ENCODE results near the gene GNRH2. TPM values are rescaled to one million over a fixed set of nuclear protein-coding genes. Genes with fewer than 3 reads are reported as not detected.

The GNRH2 gene
- polyA plus RNA-seq, 1 donor (not counting 4 experiments of a cell fraction or from before 2014, with no cell fraction given): 0.18 TPM

- TF ChIP-seq EZH2 (IDR thresholded peaks at IDR 0.05; ENCODE audit: low read length) (no peak), CTCF (optimal IDR thresholded peaks at IDR 0.05 in 1 of 3, IDR thresholded peaks at IDR 0.05 in 1 of 3, conservative IDR thresholded peaks at IDR 0.05 in 1 of 3; ENCODE audit: extremely low read depth in 1 of 3, insufficient read depth in 2 of 3, low read length in 3 of 3) (no peak)
- no peak overlapping the region for H3K9ac ChIP-seq (ENCODE audit: control insufficient read depth, extremely low read depth, insufficient read depth, low read length)
- H3K4me2 ChIP-seq (ENCODE audit: control insufficient read depth, extremely low read depth, insufficient read depth, low read depth, low read length): no peak overlapping the region
- H2AFZ ChIP-seq (ENCODE audit: control insufficient read depth, low read length): no peak overlapping the region
- no peaks in the 10 kb centered on the region for H3K79me2 ChIP-seq (ENCODE audit: control insufficient read depth, insufficient read depth, low read length)
- H3K9me3 ChIP-seq (ENCODE audit: control insufficient read depth, low read depth, low read length): no peaks in the 10 kb centered on the region
- H3K9me1 ChIP-seq (ENCODE audit: control insufficient read depth, extremely low read depth, insufficient read depth, low read length): no peaks in the 10 kb centered on the region
- no peaks in the 10 kb centered on the region for H4K20me1 ChIP-seq (ENCODE audit: control insufficient read depth, extremely low read depth, insufficient read depth, low read length)
- no peak overlapping the region for H3K4me3 ChIP-seq (ENCODE audit: control insufficient read depth in 2 of 3, extremely low read depth in 1 of 3, insufficient read depth in 2 of 3, low read depth in 1 of 3, low read length in 3 of 3)
- no peak overlapping the region for H3K27ac ChIP-seq (ENCODE audit: control insufficient read depth, insufficient read depth, low read length)
- DNase-seq (ENCODE audit: low read depth, low spot score): no peak
- peaks cover 50% of the 10 kb centered on the region for H3K27me3 ChIP-seq (ENCODE audit: control insufficient read depth, extremely low read depth, insufficient read depth, low read length)
- no peaks in the 10 kb centered on the region for H3K36me3 ChIP-seq (ENCODE audit: control insufficient read depth in 2 of 2, extremely low read depth in 1 of 2, insufficient read depth in 2 of 2, low read length in 2 of 2)
- no peaks in the 10 kb centered on the region for H3K4me1 ChIP-seq (ENCODE audit: control insufficient read depth, extremely low read depth, insufficient read depth, low read length)
- dilution Hi-C loops (cut with MboI; ENCODE audit: extremely low pct_ligation_motif_present, low sequenced_read_pairs): no loop called here
- FAIRE-seq: no peak
Measured at GRCh38 chr20:3084986-3085360, 41.6 kb downstream of the GNRH2 start.

GRCh38 chr20:3085571-3086072, 42.2 kb downstream of the GNRH2 start:
- no peak for FAIRE-seq
- dilution Hi-C loops (cut with MboI; ENCODE audit: extremely low pct_ligation_motif_present, low sequenced_read_pairs): no loop called here
- no peaks in the 10 kb centered on the region for H3K4me1 ChIP-seq (ENCODE audit: control insufficient read depth, extremely low read depth, insufficient read depth, low read length)
- no peaks in the 10 kb centered on the region for H3K79me2 ChIP-seq (ENCODE audit: control insufficient read depth, insufficient read depth, low read length)
- TF ChIP-seq EZH2 (IDR thresholded peaks at IDR 0.05; ENCODE audit: low read length): no peak
- TF ChIP-seq CTCF (optimal IDR thresholded peaks at IDR 0.05 in 1 of 3, IDR thresholded peaks at IDR 0.05 in 1 of 3, conservative IDR thresholded peaks at IDR 0.05 in 1 of 3; ENCODE audit: extremely low read depth in 1 of 3, insufficient read depth in 2 of 3, low read length in 3 of 3): no peak
- no peak overlapping the region for H2AFZ ChIP-seq (ENCODE audit: control insufficient read depth, low read length)
- no peak overlapping the region for H3K27ac ChIP-seq (ENCODE audit: control insufficient read depth, insufficient read depth, low read length)
- peaks cover 47% of the 10 kb centered on the region for H3K27me3 ChIP-seq (ENCODE audit: control insufficient read depth, extremely low read depth, insufficient read depth, low read length)
- no peak overlapping the region for H3K9ac ChIP-seq (ENCODE audit: control insufficient read depth, extremely low read depth, insufficient read depth, low read length)
- DNase-seq (ENCODE audit: low read depth, low spot score): no peak
- no peaks in the 10 kb centered on the region for H3K36me3 ChIP-seq (ENCODE audit: control insufficient read depth in 2 of 2, extremely low read depth in 1 of 2, insufficient read depth in 2 of 2, low read length in 2 of 2)
- no peaks in the 10 kb centered on the region for H3K9me3 ChIP-seq (ENCODE audit: control insufficient read depth, low read depth, low read length)
- H3K9me1 ChIP-seq (ENCODE audit: control insufficient read depth, extremely low read depth, insufficient read depth, low read length): no peaks in the 10 kb centered on the region
- no peaks in the 10 kb centered on the region for H4K20me1 ChIP-seq (ENCODE audit: control insufficient read depth, extremely low read depth, insufficient read depth, low read length)
- H3K4me2 ChIP-seq (ENCODE audit: control insufficient read depth, extremely low read depth, insufficient read depth, low read depth, low read length): no peak overlapping the region
- no peak overlapping the region for H3K4me3 ChIP-seq (ENCODE audit: control insufficient read depth in 2 of 3, extremely low read depth in 1 of 3, insufficient read depth in 2 of 3, low read depth in 1 of 3, low read length in 3 of 3)

Data from keratinocyte (primary cell).